ENCODE measurements around the gene INTS3. TPM values are rescaled to one million over a fixed set of nuclear protein-coding genes. Genes with fewer than 3 reads are reported as not detected.

The INTS3 gene
- total and polyA plus RNA-seq, 8 donors = 11.0 to 48.2 (median 34.8) TPM

DNA sequence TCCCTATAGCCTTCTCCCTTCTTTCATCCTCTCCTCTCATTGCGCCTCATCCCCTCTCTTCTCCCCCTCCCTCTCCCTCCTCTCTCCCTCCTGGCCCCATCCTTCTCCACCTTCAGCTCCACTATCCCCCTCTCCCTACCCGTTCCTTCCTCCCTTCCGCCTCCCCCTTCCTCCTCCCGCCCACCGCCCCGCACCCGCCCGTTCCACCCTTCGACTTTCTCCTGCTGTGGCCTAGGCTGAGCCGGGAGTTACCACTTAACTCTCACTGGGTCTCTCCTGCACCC is 47.8 kb upstream of the INTS3 start:
- Histone ChIP-seq H3K9me3 (no peaks in the 10 kb centered on the region), H3K27ac (peak overlapping the region in 2 of 5 donors; percentile 45 to 77), H3K27me3 (peaks cover 0 to 44% (median 35%) of the 10 kb centered on the region in 3 donors), H3K4me1 (peaks cover 23 to 44% (median 27%) of the 10 kb centered on the region in 4 donors), H3K4me3 (peak overlapping the region; percentile 42 to 65 (median 56)), H3K36me3 (peaks cover 0 to 25% (median 3%) of the 10 kb centered on the region in 4 donors)
- TF ChIP-seq EP300 (IDR thresholded peaks at IDR 0.05) = no peak
- TF ChIP-seq POLR2AphosphoS5 (IDR thresholded peaks at IDR 0.05) = no peak
- TF ChIP-seq, protein P1, sequence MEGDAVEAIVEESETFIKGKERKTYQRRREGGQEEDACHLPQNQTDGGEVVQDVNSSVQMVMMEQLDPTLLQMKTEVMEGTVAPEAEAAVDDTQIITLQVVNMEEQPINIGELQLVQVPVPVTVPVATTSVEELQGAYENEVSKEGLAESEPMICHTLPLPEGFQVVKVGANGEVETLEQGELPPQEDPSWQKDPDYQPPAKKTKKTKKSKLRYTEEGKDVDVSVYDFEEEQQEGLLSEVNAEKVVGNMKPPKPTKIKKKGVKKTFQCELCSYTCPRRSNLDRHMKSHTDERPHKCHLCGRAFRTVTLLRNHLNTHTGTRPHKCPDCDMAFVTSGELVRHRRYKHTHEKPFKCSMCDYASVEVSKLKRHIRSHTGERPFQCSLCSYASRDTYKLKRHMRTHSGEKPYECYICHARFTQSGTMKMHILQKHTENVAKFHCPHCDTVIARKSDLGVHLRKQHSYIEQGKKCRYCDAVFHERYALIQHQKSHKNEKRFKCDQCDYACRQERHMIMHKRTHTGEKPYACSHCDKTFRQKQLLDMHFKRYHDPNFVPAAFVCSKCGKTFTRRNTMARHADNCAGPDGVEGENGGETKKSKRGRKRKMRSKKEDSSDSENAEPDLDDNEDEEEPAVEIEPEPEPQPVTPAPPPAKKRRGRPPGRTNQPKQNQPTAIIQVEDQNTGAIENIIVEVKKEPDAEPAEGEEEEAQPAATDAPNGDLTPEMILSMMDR (IDR thresholded peaks at IDR 0.05) = no peak
- no peak for TF ChIP-seq POLR2A (IDR thresholded peaks at IDR 0.05)
- DNase-seq = peak in 1 of 2 donors; percentile 41
- WGBS, 5 donors = 29 to 34% (median 31%) methylated on average over 10 of the region's 10 CpGs
- intact Hi-C loops (cut with DNase I; ENCODE audit: low total_unique reads) = loop anchor here (5.0 kb wide), 1 partner anchor 67 kb away; no protein-coding TSS in a partner anchor

DNA sequence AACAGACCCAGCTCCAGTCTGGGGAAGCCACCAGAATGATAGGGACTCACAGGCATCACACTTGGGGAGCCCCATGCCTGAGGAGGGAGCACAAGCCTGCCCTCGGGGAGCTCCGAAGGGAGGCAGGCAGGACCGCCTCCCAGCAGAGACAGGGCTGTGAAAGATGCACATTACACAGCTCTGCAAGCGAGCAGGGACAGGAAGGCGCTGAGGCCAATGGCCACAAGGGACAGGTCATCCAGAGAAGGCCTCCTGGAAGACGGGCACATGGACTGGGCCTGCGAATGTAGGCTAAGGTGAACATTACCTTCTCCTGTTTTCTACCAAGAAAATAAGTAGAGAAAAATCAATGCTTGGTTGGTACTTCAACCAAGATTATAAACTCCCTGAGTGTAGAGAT is 45.1 kb upstream of the INTS3 start:
- H3K36me3 ChIP-seq = peaks cover 0 to 49% (median 8%) of the 10 kb centered on the region in 4 donors
- peaks cover 0 to 41% (median 34%) of the 10 kb centered on the region in 3 donors for H3K27me3 ChIP-seq
- peaks cover 22 to 37% (median 24%) of the 10 kb centered on the region in 4 donors for H3K4me1 ChIP-seq
- intact Hi-C loops (cut with DNase I; ENCODE audit: low total_unique reads) = loop anchor here (5.0 kb wide), 1 partner anchor 65 kb away; no protein-coding TSS in a partner anchor
- WGBS, 5 donors = 87 to 100% (median 95%) methylated on average over 4 to 7 of the region's 7 CpGs
- DNase-seq = no peak
- H3K4me3 ChIP-seq = no peak overlapping the region
- H3K9me3 ChIP-seq = no peaks in the 10 kb centered on the region
- TF ChIP-seq EP300 (IDR thresholded peaks at IDR 0.05) (no peak), POLR2A (IDR thresholded peaks at IDR 0.05) (no peak), POLR2AphosphoS5 (IDR thresholded peaks at IDR 0.05) (no peak)
- TF ChIP-seq, protein P1 (IDR thresholded peaks at IDR 0.05) = no peak
- no peak overlapping the region for H3K27ac ChIP-seq

GRCh38 chr1:153683854-153684253 is 44.0 kb upstream of the INTS3 start:
- intact Hi-C loops (cut with DNase I; ENCODE audit: low total_unique reads) = loop anchor here (5.0 kb wide), 1 partner anchor 63 kb away; no protein-coding TSS in a partner anchor
- Histone ChIP-seq H3K4me3 (no peak overlapping the region), H3K9me3 (no peaks in the 10 kb centered on the region), H3K27ac (no peak overlapping the region), H3K36me3 (peaks cover 0 to 60% (median 10%) of the 10 kb centered on the region in 4 donors), H3K27me3 (peaks cover 0 to 30% (median 24%) of the 10 kb centered on the region in 3 donors), H3K4me1 (peaks cover 10 to 26% (median 13%) of the 10 kb centered on the region in 4 donors)
- DNase-seq = peak in 1 of 2 donors; percentile 74
- 56 to 69% (median 67%) methylated on average over 5 of the region's 5 CpGs for WGBS, 5 donors
- TF ChIP-seq, protein P1 (IDR thresholded peaks at IDR 0.05) = no peak
- TF ChIP-seq POLR2A (IDR thresholded peaks at IDR 0.05) (no peak), POLR2AphosphoS5 (IDR thresholded peaks at IDR 0.05) (no peak), EP300 (IDR thresholded peaks at IDR 0.05) (no peak)

DNA sequence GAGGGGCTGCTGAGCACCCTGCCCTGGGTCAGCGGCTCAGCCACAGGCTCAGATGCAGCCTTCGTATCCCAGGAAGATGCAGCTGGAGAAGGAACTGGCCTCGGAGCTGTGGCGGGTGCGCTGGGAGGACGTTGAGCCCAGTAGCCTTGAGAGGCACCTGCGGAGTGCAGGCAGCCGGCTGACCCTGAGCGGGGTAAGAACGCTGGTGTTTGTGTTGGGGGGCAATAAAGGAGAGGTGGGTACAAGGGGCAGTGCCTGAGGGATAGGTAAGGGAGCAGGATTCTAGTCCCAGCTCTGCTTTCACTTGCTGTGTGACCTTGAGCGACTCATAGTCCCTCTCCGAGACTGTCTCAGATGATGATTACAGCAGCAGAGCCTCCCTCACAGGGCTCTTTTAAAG is 43.0 kb upstream of the INTS3 start:
- Histone ChIP-seq H3K4me1 (peaks cover under 1 to 15% (median 2%) of the 10 kb centered on the region in 4 donors), H3K27me3 (peaks cover 0 to 19% (median 13%) of the 10 kb centered on the region in 3 donors), H3K36me3 (peaks cover 0 to 70% (median 13%) of the 10 kb centered on the region in 4 donors), H3K9me3 (no peaks in the 10 kb centered on the region), H3K27ac (no peak overlapping the region), H3K4me3 (no peak overlapping the region)
- DNase-seq = no peak
- 81 to 95% (median 87%) methylated on average over 3 to 12 of the region's 12 CpGs for whole genome bisulfite sequencing, 5 donors
- intact Hi-C loops (cut with DNase I; ENCODE audit: low total_unique reads) = loop anchor here (5.0 kb wide), 1 partner anchor 62 kb away; no protein-coding TSS in a partner anchor
- TF ChIP-seq POLR2AphosphoS5 (IDR thresholded peaks at IDR 0.05) = no peak
- TF ChIP-seq EP300 (IDR thresholded peaks at IDR 0.05) = no peak
- TF ChIP-seq, protein P1 (IDR thresholded peaks at IDR 0.05) = no peak

Measured in stomach (tissue), 9 donors.